ENCODE measurements around the gene TMEM236.

TMEM236 gene

GRCh38 chr10:17751781-17752445 is at the start of gene TMEM236:
TMEM236 (plus strand) TSS chr10:17752201; CDS start chr10:17752296, 95 bp downstream.
- Histone ChIP-seq H3K9me3 (ENCODE audit: control insufficient read depth, insufficient read depth, low read length) (no peaks in the 10 kb centered on the region), H3K27ac (ENCODE audit: low read depth, low read length) (no peak within 1 kb of the TSS), H3K9me2 (replicated peaks; ENCODE audit: control insufficient read depth, low read length) (no peaks in the 10 kb centered on the region), H3F3A (ENCODE audit: control insufficient read depth, insufficient read depth) (no peaks in the 10 kb centered on the region), H3K4me2 (ENCODE audit: low read length) (no peak within 1 kb of the TSS), H3K4me3 (ENCODE audit: low read length) (no peak within 1 kb of the TSS), H3K79me2 (ENCODE audit: control insufficient read depth, low read length) (no peaks in the 10 kb centered on the region), H3K4me1 (ENCODE audit: control insufficient read depth, low read length) (peaks cover 8% of the 10 kb centered on the region), H3K36me3 (ENCODE audit: control insufficient read depth, low read length) (no peaks in the 10 kb centered on the region), H3K27me3 (ENCODE audit: control insufficient read depth, low read length) (no peaks in the 10 kb centered on the region), H4K20me1 (ENCODE audit: control insufficient read depth, insufficient read depth, low read depth, low read length) (no peaks in the 10 kb centered on the region)
- TF ChIP-seq CTCF (IDR thresholded peaks at IDR 0.05; ENCODE audit: low read depth, low read length, poor library complexity, severe bottlenecking), result no peak
- TF ChIP-seq EZH2phosphoT487 (IDR thresholded peaks at IDR 0.05; ENCODE audit: borderline replicate concordance, low read length), result no peak

GRCh38 chr10:17703706-17704105 is 48.3 kb upstream of the TMEM236 start:
- no peaks in the 10 kb centered on the region for H3K27me3 ChIP-seq (ENCODE audit: control insufficient read depth, low read length)
- H4K20me1 ChIP-seq (ENCODE audit: control insufficient read depth, insufficient read depth, low read depth, low read length), result no peaks in the 10 kb centered on the region
- H3F3A ChIP-seq (ENCODE audit: control insufficient read depth, insufficient read depth), result no peaks in the 10 kb centered on the region
- TF ChIP-seq CTCF (IDR thresholded peaks at IDR 0.05; ENCODE audit: low read depth, low read length, poor library complexity, severe bottlenecking) (no peak), EZH2phosphoT487 (IDR thresholded peaks at IDR 0.05; ENCODE audit: borderline replicate concordance, low read length) (no peak)
- no peak overlapping the region for H3K4me3 ChIP-seq (ENCODE audit: low read length)
- no peak overlapping the region for H3K27ac ChIP-seq (ENCODE audit: low read depth, low read length)
- H3K79me2 ChIP-seq (ENCODE audit: control insufficient read depth, low read length), result no peaks in the 10 kb centered on the region
- H3K4me1 ChIP-seq (ENCODE audit: control insufficient read depth, low read length), result no peaks in the 10 kb centered on the region
- peaks cover 3% of the 10 kb centered on the region for H3K36me3 ChIP-seq (ENCODE audit: control insufficient read depth, low read length)
- no peaks in the 10 kb centered on the region for H3K9me2 ChIP-seq (replicated peaks; ENCODE audit: control insufficient read depth, low read length)
- H3K4me2 ChIP-seq (ENCODE audit: low read length), result no peak overlapping the region
- H3K9me3 ChIP-seq (ENCODE audit: control insufficient read depth, insufficient read depth, low read length), result no peaks in the 10 kb centered on the region

GRCh38 chr10:17708821-17709220 is 43.2 kb upstream of the TMEM236 start:
- no peaks in the 10 kb centered on the region for H3K27me3 ChIP-seq (ENCODE audit: control insufficient read depth, low read length)
- no peak overlapping the region for H3K4me3 ChIP-seq (ENCODE audit: low read length)
- H3K27ac ChIP-seq (ENCODE audit: low read depth, low read length), result no peak overlapping the region
- H3K36me3 ChIP-seq (ENCODE audit: control insufficient read depth, low read length), result peaks cover 6% of the 10 kb centered on the region
- H3F3A ChIP-seq (ENCODE audit: control insufficient read depth, insufficient read depth), result no peaks in the 10 kb centered on the region
- no peak for TF ChIP-seq CTCF (IDR thresholded peaks at IDR 0.05; ENCODE audit: low read depth, low read length, poor library complexity, severe bottlenecking)
- no peak for TF ChIP-seq EZH2phosphoT487 (IDR thresholded peaks at IDR 0.05; ENCODE audit: borderline replicate concordance, low read length)
- no peaks in the 10 kb centered on the region for H3K79me2 ChIP-seq (ENCODE audit: control insufficient read depth, low read length)
- H3K4me1 ChIP-seq (ENCODE audit: control insufficient read depth, low read length), result no peaks in the 10 kb centered on the region
- no peaks in the 10 kb centered on the region for H4K20me1 ChIP-seq (ENCODE audit: control insufficient read depth, insufficient read depth, low read depth, low read length)
- H3K9me2 ChIP-seq (replicated peaks; ENCODE audit: control insufficient read depth, low read length), result no peaks in the 10 kb centered on the region
- no peaks in the 10 kb centered on the region for H3K9me3 ChIP-seq (ENCODE audit: control insufficient read depth, insufficient read depth, low read length)
- no peak overlapping the region for H3K4me2 ChIP-seq (ENCODE audit: low read length)
